Measurements from ENCODE around the gene CTTN. TPM values are rescaled to one million over a fixed set of nuclear protein-coding genes. Genes with fewer than 3 reads are reported as not detected.

CTTN gene
- total and polyA plus RNA-seq, 9 of the 15 experiments (the other 6 are each of a cell fraction or from before 2014, with no cell fraction given): 9.9 to 158 (median 99.7) TPM

GRCh38 chr11:70399681-70400112, 1.4 kb downstream of the CTTN start (continued):
- TF ChIP-seq, protein P1, sequence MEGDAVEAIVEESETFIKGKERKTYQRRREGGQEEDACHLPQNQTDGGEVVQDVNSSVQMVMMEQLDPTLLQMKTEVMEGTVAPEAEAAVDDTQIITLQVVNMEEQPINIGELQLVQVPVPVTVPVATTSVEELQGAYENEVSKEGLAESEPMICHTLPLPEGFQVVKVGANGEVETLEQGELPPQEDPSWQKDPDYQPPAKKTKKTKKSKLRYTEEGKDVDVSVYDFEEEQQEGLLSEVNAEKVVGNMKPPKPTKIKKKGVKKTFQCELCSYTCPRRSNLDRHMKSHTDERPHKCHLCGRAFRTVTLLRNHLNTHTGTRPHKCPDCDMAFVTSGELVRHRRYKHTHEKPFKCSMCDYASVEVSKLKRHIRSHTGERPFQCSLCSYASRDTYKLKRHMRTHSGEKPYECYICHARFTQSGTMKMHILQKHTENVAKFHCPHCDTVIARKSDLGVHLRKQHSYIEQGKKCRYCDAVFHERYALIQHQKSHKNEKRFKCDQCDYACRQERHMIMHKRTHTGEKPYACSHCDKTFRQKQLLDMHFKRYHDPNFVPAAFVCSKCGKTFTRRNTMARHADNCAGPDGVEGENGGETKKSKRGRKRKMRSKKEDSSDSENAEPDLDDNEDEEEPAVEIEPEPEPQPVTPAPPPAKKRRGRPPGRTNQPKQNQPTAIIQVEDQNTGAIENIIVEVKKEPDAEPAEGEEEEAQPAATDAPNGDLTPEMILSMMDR (IDR thresholded peaks at IDR 0.05 in 2 of 3, conservative IDR thresholded peaks at IDR 0.05 in 1 of 3; ENCODE audit: insufficient read depth in 2 of 3, low read depth in 1 of 3, low read length in 3 of 3): no peak
- TF ChIP-seq ZC3H4 (CRISPR knock-in tag; IDR thresholded peaks at IDR 0.05; ENCODE audit: borderline replicate concordance) (no peak), PHF8 (IDR thresholded peaks at IDR 0.05; ENCODE audit: borderline replicate concordance, low read length) (peak; percentile 14; the same call in 1 of the 2 replicates), DACH1 (IDR thresholded peaks at IDR 0.05; ENCODE audit: partially characterized antibody) (no peak), CEBPG (CRISPR knock-in tag; IDR thresholded peaks at IDR 0.05) (peak; percentile 6; the same call in 1 of the 2 replicates), CEBPG (tag; conservative IDR thresholded peaks at IDR 0.05 in 1 of 2, IDR thresholded peaks at IDR 0.05 in 1 of 2) (no peak), MAZ (CRISPR knock-in tag; conservative IDR thresholded peaks at IDR 0.05 in 1 of 2, IDR thresholded peaks at IDR 0.05 in 1 of 2) (peak; percentile 40 to 53; a peak in 2 of 4 replicates), MCM7 (IDR thresholded peaks at IDR 0.05) (no peak), FOXK2 (conservative IDR thresholded peaks at IDR 0.05 in 1 of 2, IDR thresholded peaks at IDR 0.05 in 1 of 2; ENCODE audit: low read depth in 2 of 2) (peak in 1 of 2 experiments; percentile 53; a peak in 1 of 4 replicates), MITF (IDR thresholded peaks at IDR 0.05) (peak; percentile 28; the same call in 1 of the 2 replicates), RAD21 (CRISPR knock-in tag; conservative IDR thresholded peaks at IDR 0.05 in 1 of 2, IDR thresholded peaks at IDR 0.05 in 1 of 2) (no peak; a peak in 1 of 4 replicates), SRSF3 (IDR thresholded peaks at IDR 0.05; ENCODE audit: insufficient read depth, low read length) (no peak), ZNF12 (CRISPR knock-in tag; IDR thresholded peaks at IDR 0.05) (no peak), POLR3G (IDR thresholded peaks at IDR 0.05; ENCODE audit: extremely low read depth, insufficient read length, insufficient replicate concordance) (no peak), ZNF764 (CRISPR knock-in tag; IDR thresholded peaks at IDR 0.05; ENCODE audit: low read depth) (no peak), POLR2AphosphoS2 (IDR thresholded peaks at IDR 0.05; ENCODE audit: low read length) (no peak), NRF1 (conservative IDR thresholded peaks at IDR 0.05 in 1 of 2, IDR thresholded peaks at IDR 0.05 in 1 of 2) (peak; percentile 85 to 88), ZNF592 (IDR thresholded peaks at IDR 0.05) (peak; percentile 33; the same call in 1 of the 2 replicates), L3MBTL2 (IDR thresholded peaks at IDR 0.05) (peak; percentile 86), MYC (IDR thresholded peaks at IDR 0.05; ENCODE audit: low read depth, low read length) (peak; percentile 52; the same call in 1 of the 2 replicates), MYC (CRISPR knock-in tag; IDR thresholded peaks at IDR 0.05; ENCODE audit: borderline replicate concordance, low read depth) (no peak), C11orf30 (IDR thresholded peaks at IDR 0.05; ENCODE audit: low read depth) (no peak)

All from K562 (cell line).